ENCODE results near the gene ACVR1. TPM values are rescaled to one million over a fixed set of nuclear protein-coding genes. Genes with fewer than 3 reads are reported as not detected.
"Not testable (repeated sequence)": the region's sequence is repeated elsewhere in the genome, so short reads cannot be mapped to it uniquely, and the experiment has no call there.

The ACVR1 gene
- total and polyA plus RNA-seq, 2 experiments from 2014 or later: 8.9 to 21.5 TPM

DNA sequence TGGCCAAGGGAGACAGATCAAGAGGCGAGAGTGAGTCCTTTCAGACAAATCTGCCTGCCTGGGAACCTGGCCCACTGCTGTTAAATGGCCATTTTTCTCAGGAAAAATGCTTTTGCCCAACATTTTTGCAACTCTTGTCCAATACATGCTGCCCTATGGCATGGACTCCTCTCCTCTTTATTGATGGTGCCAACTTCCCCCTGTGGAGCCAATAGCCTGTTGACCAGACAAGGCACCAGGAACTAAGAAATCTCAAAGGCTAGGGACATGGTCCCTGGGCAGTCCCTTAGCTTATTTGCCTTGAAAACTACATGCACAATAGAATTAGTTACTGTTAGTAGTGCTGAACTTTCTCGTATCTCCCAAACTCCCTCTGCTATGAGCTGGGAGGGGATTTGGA is 155.6 kb downstream of the ACVR1 start (continued):
- TF ChIP-seq, protein P1, sequence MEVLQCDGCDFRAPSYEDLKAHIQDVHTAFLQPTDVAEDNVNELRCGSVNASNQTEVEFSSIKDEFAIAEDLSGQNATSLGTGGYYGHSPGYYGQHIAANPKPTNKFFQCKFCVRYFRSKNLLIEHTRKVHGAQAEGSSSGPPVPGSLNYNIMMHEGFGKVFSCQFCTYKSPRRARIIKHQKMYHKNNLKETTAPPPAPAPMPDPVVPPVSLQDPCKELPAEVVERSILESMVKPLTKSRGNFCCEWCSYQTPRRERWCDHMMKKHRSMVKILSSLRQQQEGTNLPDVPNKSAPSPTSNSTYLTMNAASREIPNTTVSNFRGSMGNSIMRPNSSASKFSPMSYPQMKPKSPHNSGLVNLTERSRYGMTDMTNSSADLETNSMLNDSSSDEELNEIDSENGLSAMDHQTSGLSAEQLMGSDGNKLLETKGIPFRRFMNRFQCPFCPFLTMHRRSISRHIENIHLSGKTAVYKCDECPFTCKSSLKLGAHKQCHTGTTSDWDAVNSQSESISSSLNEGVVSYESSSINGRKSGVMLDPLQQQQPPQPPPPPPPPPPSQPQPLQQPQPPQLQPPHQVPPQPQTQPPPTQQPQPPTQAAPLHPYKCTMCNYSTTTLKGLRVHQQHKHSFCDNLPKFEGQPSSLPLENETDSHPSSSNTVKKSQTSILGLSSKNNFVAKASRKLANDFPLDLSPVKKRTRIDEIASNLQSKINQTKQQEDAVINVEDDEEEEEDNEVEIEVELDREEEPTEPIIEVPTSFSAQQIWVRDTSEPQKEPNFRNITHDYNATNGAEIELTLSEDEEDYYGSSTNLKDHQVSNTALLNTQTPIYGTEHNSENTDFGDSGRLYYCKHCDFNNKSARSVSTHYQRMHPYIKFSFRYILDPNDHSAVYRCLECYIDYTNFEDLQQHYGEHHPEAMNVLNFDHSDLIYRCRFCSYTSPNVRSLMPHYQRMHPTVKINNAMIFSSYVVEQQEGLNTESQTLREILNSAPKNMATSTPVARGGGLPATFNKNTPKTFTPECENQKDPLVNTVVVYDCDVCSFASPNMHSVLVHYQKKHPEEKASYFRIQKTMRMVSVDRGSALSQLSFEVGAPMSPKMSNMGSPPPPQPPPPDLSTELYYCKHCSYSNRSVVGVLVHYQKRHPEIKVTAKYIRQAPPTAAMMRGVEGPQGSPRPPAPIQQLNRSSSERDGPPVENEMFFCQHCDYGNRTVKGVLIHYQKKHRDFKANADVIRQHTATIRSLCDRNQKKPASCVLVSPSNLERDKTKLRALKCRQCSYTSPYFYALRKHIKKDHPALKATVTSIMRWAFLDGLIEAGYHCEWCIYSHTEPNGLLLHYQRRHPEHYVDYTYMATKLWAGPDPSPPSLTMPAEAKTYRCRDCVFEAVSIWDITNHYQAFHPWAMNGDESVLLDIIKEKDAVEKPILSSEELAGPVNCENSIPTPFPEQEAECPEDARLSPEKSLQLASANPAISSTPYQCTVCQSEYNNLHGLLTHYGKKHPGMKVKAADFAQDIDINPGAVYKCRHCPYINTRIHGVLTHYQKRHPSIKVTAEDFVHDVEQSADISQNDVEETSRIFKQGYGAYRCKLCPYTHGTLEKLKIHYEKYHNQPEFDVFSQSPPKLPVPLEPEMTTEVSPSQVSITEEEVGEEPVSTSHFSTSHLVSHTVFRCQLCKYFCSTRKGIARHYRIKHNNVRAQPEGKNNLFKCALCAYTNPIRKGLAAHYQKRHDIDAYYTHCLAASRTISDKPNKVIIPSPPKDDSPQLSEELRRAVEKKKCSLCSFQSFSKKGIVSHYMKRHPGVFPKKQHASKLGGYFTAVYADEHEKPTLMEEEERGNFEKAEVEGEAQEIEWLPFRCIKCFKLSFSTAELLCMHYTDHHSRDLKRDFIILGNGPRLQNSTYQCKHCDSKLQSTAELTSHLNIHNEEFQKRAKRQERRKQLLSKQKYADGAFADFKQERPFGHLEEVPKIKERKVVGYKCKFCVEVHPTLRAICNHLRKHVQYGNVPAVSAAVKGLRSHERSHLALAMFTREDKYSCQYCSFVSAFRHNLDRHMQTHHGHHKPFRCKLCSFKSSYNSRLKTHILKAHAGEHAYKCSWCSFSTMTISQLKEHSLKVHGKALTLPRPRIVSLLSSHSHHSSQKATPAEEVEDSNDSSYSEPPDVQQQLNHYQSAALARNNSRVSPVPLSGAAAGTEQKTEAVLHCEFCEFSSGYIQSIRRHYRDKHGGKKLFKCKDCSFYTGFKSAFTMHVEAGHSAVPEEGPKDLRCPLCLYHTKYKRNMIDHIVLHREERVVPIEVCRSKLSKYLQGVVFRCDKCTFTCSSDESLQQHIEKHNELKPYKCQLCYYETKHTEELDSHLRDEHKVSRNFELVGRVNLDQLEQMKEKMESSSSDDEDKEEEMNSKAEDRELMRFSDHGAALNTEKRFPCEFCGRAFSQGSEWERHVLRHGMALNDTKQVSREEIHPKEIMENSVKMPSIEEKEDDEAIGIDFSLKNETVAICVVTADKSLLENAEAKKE (CRISPR knock-in tag; IDR thresholded peaks at IDR 0.05): no peak
- TF ChIP-seq EZH2phosphoT487 (IDR thresholded peaks at IDR 0.05; ENCODE audit: unreplicated experiment): no peak
- no peak for TF ChIP-seq JUNB (IDR thresholded peaks at IDR 0.05; ENCODE audit: unreplicated experiment)
- TF ChIP-seq NANOG (IDR thresholded peaks at IDR 0.05; ENCODE audit: borderline replicate concordance): no peak
- no peak for TF ChIP-seq EZH2 (IDR thresholded peaks at IDR 0.05; ENCODE audit: low read depth, unreplicated experiment)
- TF ChIP-seq POLR2AphosphoS5 (IDR thresholded peaks at IDR 0.05; ENCODE audit: low read depth): no peak
- TF ChIP-seq, protein P2, sequence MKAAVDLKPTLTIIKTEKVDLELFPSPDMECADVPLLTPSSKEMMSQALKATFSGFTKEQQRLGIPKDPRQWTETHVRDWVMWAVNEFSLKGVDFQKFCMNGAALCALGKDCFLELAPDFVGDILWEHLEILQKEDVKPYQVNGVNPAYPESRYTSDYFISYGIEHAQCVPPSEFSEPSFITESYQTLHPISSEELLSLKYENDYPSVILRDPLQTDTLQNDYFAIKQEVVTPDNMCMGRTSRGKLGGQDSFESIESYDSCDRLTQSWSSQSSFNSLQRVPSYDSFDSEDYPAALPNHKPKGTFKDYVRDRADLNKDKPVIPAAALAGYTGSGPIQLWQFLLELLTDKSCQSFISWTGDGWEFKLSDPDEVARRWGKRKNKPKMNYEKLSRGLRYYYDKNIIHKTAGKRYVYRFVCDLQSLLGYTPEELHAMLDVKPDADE (IDR thresholded peaks at IDR 0.05): no peak

DNA sequence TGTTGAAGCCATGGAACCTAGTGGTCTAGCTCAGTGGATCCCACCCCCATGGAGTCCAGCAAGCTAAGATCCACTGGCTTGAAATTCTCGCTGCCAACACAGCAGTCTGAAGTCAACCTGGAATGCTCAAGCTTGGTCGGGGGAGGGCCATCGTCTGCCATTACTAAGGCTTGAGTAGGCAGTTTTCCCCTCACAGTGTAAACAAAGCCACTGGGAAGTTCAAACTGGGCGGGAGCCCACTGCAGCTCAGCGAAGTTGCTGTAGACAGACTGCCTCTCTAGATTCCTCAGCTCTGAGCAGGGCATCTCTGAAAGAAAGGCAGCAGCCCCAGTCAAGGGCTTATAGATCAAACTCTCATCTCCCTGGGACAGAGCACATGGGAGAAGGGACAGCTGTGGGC is 171.5 kb downstream of the ACVR1 start:
- H3K36me3 ChIP-seq (ENCODE audit: insufficient read depth); H3K9me3 Mint-ChIP-seq; H3K27me3 ChIP-seq (ENCODE audit: insufficient read depth); H3K27me3 Mint-ChIP-seq (ENCODE audit: insufficient read depth, low read depth, poor library complexity); H3K9me2 ChIP-seq (ENCODE audit: insufficient read depth); H3K4me3 ChIP-seq; H3K36me3 Mint-ChIP-seq (ENCODE audit: low read depth); H3K4me3 Mint-ChIP-seq; H3K79me2 ChIP-seq (replicated peaks; ENCODE audit: insufficient read depth); H3K27ac ChIP-seq (ENCODE audit: low read depth); H3K27ac Mint-ChIP-seq; H3K4me1 Mint-ChIP-seq; H2AFZ ChIP-seq; ATAC-seq; H4K20me1 ChIP-seq (replicated peaks; ENCODE audit: insufficient read depth); H3K4me2 ChIP-seq; H3F3A ChIP-seq (replicated peaks; ENCODE audit: low read depth); H3K4me1 ChIP-seq (ENCODE audit: insufficient read depth): not testable (repeated sequence)
- peak; percentile 17 for DNase-seq (ENCODE audit: low spot score)

DNA sequence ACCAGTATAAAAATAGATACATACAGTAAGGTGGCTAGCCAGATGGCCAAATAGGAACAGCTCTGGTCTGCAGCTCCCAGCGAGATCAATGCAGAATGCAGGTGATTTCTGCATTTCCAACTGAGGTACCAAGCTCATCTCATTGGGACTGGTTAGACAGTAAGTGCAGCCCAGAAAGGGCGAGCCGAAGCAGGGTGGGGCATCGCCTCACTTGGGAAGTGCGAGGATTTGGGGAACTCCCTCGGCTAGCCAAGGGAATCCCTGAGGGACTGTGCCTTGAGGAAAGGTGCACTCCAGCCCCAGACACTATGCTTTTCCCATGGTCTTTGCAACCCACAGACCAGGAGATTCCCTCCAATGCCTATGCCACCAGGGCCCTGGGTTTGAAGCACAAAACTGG is 172.0 kb downstream of the ACVR1 start:
- H3K27me3 ChIP-seq (ENCODE audit: insufficient read depth); H3K27ac Mint-ChIP-seq; H3K9me3 Mint-ChIP-seq: not testable (repeated sequence)

More for the DNA sequence above, 172.0 kb downstream of the ACVR1 start:
- not testable (repeated sequence) for H3K4me2 ChIP-seq; H3K27me3 Mint-ChIP-seq (ENCODE audit: insufficient read depth, low read depth, poor library complexity); H3K4me3 ChIP-seq; H3K4me1 Mint-ChIP-seq; DNase-seq (ENCODE audit: low spot score); H3K36me3 Mint-ChIP-seq (ENCODE audit: low read depth); H3K4me1 ChIP-seq (ENCODE audit: insufficient read depth); H3K4me3 Mint-ChIP-seq; H3K27ac ChIP-seq (ENCODE audit: low read depth); H3F3A ChIP-seq (replicated peaks; ENCODE audit: low read depth); H3K36me3 ChIP-seq (ENCODE audit: insufficient read depth); H2AFZ ChIP-seq; H4K20me1 ChIP-seq (replicated peaks; ENCODE audit: insufficient read depth); H3K9me2 ChIP-seq (ENCODE audit: insufficient read depth); ATAC-seq; H3K79me2 ChIP-seq (replicated peaks; ENCODE audit: insufficient read depth)

Measured in GM23338 (cell line).